ENCODE measurements around the gene DSG4.

The DSG4 gene

DNA sequence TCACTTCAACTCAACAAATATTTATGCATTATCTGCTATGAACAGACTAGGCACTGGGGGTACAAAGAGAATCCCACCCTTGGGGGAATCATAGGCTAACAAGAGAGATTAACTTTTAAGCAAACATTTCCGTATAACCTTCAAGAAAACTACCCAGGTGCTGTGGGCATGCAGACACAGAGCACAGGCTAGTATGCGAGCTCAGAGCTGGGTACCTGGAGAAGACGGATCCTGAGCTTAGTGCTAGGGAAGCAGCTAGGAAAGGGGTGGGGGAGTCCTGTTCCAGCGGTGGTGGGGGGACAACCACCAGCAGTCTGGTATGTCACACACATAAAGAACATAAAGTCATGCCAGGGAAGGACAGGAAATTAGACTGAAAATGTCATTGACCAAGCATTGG lies 53.5 kb downstream of the DSG4 start:
- no peak for TF ChIP-seq CSDC2 (CRISPR knock-in tag; IDR thresholded peaks at IDR 0.05)
- no peak for TF ChIP-seq ISL1 (CRISPR knock-in tag; IDR thresholded peaks at IDR 0.05)
- TF ChIP-seq TCF4 (CRISPR knock-in tag; IDR thresholded peaks at IDR 0.05; ENCODE audit: borderline replicate concordance): no peak
- ATAC-seq: no peak

DNA sequence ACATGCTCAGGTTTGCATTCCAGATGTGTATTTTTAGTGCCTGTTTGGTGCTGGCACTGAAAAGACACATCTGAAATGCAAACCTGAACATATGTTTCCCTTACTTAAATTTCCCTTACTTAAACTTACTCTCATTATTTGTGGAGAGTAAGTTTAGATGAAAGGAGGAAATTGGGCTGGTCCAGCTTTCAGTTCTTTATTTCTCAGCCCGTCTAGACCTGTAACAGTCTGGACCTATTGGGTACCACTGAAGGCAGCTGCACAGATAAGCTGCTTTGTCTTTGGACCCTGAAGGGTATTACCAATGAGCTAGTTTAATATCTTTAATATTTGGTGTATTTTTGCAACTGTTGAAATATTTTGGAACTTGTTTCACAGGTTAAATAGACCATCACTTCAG lies 54.0 kb downstream of the DSG4 start:
- TF ChIP-seq ZFP3 (CRISPR knock-in tag; IDR thresholded peaks at IDR 0.05) (no peak), GLIS3 (CRISPR knock-in tag; IDR thresholded peaks at IDR 0.05) (no peak), ZNF70 (CRISPR knock-in tag; IDR thresholded peaks at IDR 0.05) (no peak), SNAI2 (CRISPR knock-in tag; IDR thresholded peaks at IDR 0.05) (no peak), ARNTL (CRISPR knock-in tag; IDR thresholded peaks at IDR 0.05; ENCODE audit: borderline replicate concordance, low read depth) (no peak), PPARA (CRISPR knock-in tag; IDR thresholded peaks at IDR 0.05; ENCODE audit: borderline replicate concordance) (no peak), CSDC2 (CRISPR knock-in tag; IDR thresholded peaks at IDR 0.05) (no peak), ZNF8 (CRISPR knock-in tag; IDR thresholded peaks at IDR 0.05) (no peak), RARB (CRISPR knock-in tag; IDR thresholded peaks at IDR 0.05) (no peak), TOX (CRISPR knock-in tag; IDR thresholded peaks at IDR 0.05; ENCODE audit: borderline replicate concordance) (no peak), ISL1 (CRISPR knock-in tag; IDR thresholded peaks at IDR 0.05) (no peak), ESRRG (CRISPR knock-in tag; IDR thresholded peaks at IDR 0.05) (no peak), BACH2 (CRISPR knock-in tag; IDR thresholded peaks at IDR 0.05; ENCODE audit: borderline replicate concordance) (no peak), OSR1 (CRISPR knock-in tag; IDR thresholded peaks at IDR 0.05) (no peak)
- TF ChIP-seq, protein P1, sequence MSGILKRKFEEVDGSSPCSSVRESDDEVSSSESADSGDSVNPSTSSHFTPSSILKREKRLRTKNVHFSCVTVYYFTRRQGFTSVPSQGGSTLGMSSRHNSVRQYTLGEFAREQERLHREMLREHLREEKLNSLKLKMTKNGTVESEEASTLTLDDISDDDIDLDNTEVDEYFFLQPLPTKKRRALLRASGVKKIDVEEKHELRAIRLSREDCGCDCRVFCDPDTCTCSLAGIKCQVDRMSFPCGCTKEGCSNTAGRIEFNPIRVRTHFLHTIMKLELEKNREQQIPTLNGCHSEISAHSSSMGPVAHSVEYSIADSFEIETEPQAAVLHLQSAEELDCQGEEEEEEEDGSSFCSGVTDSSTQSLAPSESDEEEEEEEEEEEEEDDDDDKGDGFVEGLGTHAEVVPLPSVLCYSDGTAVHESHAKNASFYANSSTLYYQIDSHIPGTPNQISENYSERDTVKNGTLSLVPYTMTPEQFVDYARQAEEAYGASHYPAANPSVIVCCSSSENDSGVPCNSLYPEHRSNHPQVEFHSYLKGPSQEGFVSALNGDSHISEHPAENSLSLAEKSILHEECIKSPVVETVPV (CRISPR knock-in tag; IDR thresholded peaks at IDR 0.05): no peak
- TF ChIP-seq, protein P2, sequence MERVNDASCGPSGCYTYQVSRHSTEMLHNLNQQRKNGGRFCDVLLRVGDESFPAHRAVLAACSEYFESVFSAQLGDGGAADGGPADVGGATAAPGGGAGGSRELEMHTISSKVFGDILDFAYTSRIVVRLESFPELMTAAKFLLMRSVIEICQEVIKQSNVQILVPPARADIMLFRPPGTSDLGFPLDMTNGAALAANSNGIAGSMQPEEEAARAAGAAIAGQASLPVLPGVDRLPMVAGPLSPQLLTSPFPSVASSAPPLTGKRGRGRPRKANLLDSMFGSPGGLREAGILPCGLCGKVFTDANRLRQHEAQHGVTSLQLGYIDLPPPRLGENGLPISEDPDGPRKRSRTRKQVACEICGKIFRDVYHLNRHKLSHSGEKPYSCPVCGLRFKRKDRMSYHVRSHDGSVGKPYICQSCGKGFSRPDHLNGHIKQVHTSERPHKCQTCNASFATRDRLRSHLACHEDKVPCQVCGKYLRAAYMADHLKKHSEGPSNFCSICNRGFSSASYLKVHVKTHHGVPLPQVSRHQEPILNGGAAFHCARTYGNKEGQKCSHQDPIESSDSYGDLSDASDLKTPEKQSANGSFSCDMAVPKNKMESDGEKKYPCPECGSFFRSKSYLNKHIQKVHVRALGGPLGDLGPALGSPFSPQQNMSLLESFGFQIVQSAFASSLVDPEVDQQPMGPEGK (CRISPR knock-in tag; IDR thresholded peaks at IDR 0.05; ENCODE audit: borderline replicate concordance): no peak
- TF ChIP-seq, protein P3, sequence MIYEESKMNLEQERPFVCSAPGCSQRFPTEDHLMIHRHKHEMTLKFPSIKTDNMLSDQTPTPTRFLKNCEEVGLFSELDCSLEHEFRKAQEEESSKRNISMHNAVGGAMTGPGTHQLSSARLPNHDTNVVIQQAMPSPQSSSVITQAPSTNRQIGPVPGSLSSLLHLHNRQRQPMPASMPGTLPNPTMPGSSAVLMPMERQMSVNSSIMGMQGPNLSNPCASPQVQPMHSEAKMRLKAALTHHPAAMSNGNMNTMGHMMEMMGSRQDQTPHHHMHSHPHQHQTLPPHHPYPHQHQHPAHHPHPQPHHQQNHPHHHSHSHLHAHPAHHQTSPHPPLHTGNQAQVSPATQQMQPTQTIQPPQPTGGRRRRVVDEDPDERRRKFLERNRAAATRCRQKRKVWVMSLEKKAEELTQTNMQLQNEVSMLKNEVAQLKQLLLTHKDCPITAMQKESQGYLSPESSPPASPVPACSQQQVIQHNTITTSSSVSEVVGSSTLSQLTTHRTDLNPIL (CRISPR knock-in tag; IDR thresholded peaks at IDR 0.05; ENCODE audit: low read depth): no peak
- TF ChIP-seq, protein P4, sequence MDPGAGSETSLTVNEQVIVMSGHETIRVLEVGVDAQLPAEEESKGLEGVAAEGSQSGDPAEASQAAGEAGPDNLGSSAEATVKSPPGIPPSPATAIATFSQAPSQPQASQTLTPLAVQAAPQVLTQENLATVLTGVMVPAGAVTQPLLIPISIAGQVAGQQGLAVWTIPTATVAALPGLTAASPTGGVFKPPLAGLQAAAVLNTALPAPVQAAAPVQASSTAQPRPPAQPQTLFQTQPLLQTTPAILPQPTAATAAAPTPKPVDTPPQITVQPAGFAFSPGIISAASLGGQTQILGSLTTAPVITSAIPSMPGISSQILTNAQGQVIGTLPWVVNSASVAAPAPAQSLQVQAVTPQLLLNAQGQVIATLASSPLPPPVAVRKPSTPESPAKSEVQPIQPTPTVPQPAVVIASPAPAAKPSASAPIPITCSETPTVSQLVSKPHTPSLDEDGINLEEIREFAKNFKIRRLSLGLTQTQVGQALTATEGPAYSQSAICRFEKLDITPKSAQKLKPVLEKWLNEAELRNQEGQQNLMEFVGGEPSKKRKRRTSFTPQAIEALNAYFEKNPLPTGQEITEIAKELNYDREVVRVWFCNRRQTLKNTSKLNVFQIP (CRISPR knock-in tag; IDR thresholded peaks at IDR 0.05; ENCODE audit: borderline replicate concordance, low read depth): no peak
- ATAC-seq: no peak

DNA sequence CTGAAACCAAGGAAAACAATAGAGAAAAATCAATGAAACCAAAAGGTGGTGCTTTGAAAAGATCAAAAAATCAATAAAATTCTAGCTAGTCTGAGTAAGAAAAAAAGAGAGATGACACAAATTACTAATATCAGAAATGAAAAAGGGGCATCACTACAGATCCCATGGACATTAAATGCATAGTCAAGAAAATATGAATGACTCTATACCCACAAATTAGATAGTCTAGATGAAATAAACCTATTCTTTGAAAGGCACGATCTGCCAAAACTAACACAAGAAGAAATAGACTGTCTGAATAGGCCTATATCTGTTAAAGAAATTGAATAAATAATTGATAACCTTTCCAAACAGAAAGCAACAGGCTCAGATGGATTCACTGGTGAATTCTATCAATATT lies 55.7 kb downstream of the DSG4 start:
- ATAC-seq: no peak
- TF ChIP-seq PPARA (CRISPR knock-in tag; IDR thresholded peaks at IDR 0.05; ENCODE audit: borderline replicate concordance): no peak
- TF ChIP-seq CSDC2 (CRISPR knock-in tag; IDR thresholded peaks at IDR 0.05): no peak
- TF ChIP-seq ZNF8 (CRISPR knock-in tag; IDR thresholded peaks at IDR 0.05): no peak
- no peak for TF ChIP-seq ARNTL (CRISPR knock-in tag; IDR thresholded peaks at IDR 0.05; ENCODE audit: borderline replicate concordance, low read depth)
- TF ChIP-seq SNAI2 (CRISPR knock-in tag; IDR thresholded peaks at IDR 0.05): no peak
- TF ChIP-seq, protein P5, sequence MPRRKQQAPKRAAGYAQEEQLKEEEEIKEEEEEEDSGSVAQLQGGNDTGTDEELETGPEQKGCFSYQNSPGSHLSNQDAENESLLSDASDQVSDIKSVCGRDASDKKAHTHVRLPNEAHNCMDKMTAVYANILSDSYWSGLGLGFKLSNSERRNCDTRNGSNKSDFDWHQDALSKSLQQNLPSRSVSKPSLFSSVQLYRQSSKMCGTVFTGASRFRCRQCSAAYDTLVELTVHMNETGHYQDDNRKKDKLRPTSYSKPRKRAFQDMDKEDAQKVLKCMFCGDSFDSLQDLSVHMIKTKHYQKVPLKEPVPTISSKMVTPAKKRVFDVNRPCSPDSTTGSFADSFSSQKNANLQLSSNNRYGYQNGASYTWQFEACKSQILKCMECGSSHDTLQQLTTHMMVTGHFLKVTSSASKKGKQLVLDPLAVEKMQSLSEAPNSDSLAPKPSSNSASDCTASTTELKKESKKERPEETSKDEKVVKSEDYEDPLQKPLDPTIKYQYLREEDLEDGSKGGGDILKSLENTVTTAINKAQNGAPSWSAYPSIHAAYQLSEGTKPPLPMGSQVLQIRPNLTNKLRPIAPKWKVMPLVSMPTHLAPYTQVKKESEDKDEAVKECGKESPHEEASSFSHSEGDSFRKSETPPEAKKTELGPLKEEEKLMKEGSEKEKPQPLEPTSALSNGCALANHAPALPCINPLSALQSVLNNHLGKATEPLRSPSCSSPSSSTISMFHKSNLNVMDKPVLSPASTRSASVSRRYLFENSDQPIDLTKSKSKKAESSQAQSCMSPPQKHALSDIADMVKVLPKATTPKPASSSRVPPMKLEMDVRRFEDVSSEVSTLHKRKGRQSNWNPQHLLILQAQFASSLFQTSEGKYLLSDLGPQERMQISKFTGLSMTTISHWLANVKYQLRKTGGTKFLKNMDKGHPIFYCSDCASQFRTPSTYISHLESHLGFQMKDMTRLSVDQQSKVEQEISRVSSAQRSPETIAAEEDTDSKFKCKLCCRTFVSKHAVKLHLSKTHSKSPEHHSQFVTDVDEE (CRISPR knock-in tag; IDR thresholded peaks at IDR 0.05): no peak
- TF ChIP-seq TOX (CRISPR knock-in tag; IDR thresholded peaks at IDR 0.05; ENCODE audit: borderline replicate concordance): no peak
- TF ChIP-seq RARB (CRISPR knock-in tag; IDR thresholded peaks at IDR 0.05): no peak
- TF ChIP-seq ZFP30 (CRISPR knock-in tag; IDR thresholded peaks at IDR 0.05): no peak
- TF ChIP-seq BACH2 (CRISPR knock-in tag; IDR thresholded peaks at IDR 0.05; ENCODE audit: borderline replicate concordance): no peak
- no peak for TF ChIP-seq ESRRG (CRISPR knock-in tag; IDR thresholded peaks at IDR 0.05)
- TF ChIP-seq, protein P3 (CRISPR knock-in tag; IDR thresholded peaks at IDR 0.05; ENCODE audit: low read depth): no peak
- TF ChIP-seq ZC3H10 (CRISPR knock-in tag; IDR thresholded peaks at IDR 0.05): no peak
- no peak for TF ChIP-seq OSR1 (CRISPR knock-in tag; IDR thresholded peaks at IDR 0.05)
- TF ChIP-seq, protein P2 (CRISPR knock-in tag; IDR thresholded peaks at IDR 0.05; ENCODE audit: borderline replicate concordance): no peak
